Astrocyte (in vitro differentiated cells and primary cell): ENCODE measurements around the gene SUSD4.

Experiments used
- CTCF ChIP-seq: IDR thresholded peaks from 2 replicates; pipeline ENCODE4 v1.5.1; 2011; ENCODE audit warnings: low read depth, mild to moderate bottlenecking, inconsistent platforms, low read length, moderate library complexity; ENCODE audit not compliant: insufficient read depth
- EZH2 ChIP-seq: IDR thresholded peaks from 2 replicates; pipeline ENCODE4 v1.6.1; 2012; ENCODE audit warnings: mild to moderate bottlenecking, low read length, inconsistent platforms; ENCODE audit not compliant: insufficient read depth

- TF ChIP-seq CTCF (no peak), EZH2 (no peak)
These were observed 32.7 kb downstream of the SUSD4 start for GRCh38 chr1:223331301-223331700.
